HG03558 (cell line): ENCODE data around the gene CCDC7.
"Not testable (repeated sequence)": the region's sequence is repeated elsewhere in the genome, so short reads cannot be mapped to it uniquely, and the experiment has no call there.

Experiments used
- ATAC-seq: cut with Tn5 transposase; IDR thresholded peaks from one replicate; pipeline ENCODE4 v1.9.1; 2021; ENCODE audit warnings: moderate number of reproducible peaks; ENCODE audit not compliant: unreplicated experiment; ENCODE audit errors: extremely low read depth

The CCDC7 gene

DNA sequence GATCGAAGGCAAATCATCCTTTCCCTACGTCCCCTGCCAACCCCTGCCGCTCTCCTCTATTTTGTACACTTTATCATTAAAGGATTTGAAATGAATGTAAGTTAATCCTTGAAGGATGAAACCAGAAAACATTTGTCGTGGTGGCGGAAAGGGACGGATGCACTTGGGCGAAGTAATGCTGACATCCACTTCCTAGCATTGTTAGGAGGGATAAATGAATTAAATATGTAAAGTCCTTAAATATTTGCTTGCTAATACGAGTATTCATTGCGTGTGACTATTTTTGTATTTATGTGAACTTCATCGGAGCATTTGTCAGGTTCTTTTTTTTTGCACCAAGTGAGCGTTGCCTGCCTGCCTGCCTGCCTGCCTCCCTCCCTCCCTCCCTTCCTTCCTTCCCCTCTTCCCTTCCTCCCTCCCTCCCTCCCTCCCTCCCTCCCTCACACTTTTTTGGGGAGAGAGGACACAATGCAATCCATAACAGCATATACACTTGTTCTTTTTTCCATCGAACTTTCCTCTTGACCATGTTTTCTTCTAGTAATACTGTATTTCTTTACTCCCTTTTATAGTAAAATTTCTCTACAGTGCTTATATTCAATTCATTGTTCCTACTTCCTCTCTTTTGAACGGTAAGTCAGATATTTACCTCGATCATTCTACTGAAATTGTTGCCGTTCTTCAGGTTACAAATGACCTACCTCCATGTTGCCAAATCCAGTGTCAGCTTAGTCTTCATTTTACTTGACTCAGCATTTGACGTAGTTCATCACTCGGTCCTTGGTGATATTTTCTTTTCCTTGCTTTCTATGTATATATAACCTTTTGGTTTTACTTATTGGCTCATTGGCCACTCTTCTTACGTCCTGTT, 831 bp downstream of the CCDC7 start:
- ATAC-seq: no peak

DNA sequence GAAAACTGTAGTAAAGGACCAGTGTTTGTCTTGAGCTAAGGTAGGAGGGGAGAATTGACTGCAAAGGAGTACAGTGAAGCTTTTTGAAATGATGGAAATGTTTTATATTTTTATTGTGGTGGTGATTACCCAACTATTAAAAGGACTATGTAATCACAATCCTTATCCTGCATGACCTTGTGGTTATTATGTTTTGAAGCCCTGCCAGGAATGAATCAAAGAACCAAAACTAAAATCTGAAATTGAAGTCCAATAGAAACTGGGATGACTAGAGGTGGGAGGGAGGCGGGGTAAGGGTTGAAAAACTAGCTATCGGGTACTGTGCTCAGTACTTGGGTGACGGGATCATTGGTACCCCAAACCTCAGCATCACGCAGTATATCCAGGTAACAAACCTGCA, 8.2 kb downstream of the CCDC7 start:
- no peak for ATAC-seq

DNA sequence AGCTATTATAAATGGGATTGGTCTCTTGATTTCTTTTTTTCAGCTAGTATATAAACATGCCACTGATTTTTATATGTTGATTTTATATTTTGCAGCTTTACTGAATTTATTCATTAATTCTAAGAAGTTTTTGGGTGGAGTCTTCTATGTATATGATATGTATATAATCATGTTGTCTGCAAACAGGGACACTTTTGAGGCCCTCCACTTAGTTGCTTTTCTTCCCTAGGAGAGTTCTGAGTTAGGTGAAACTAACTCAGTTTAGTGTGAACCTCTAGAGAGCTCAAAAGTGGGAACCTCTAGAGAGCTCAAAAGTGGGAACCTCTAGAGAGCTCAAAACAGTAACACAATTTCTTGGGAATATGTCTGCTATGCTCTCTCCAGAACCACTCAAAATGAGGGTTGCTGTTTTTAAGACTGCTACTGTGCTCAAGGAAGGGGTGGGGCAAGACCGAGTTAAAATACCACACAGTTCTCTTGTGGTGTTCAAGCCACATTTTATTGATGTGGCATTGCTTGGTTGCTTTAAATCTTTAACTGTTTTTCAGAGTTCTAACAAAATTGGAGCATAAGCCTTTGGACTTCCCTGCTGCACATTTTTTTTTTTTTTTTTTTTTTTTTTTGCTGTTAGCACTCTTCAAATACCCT, 13.2 kb downstream of the CCDC7 start:
- ATAC-seq: no peak

DNA sequence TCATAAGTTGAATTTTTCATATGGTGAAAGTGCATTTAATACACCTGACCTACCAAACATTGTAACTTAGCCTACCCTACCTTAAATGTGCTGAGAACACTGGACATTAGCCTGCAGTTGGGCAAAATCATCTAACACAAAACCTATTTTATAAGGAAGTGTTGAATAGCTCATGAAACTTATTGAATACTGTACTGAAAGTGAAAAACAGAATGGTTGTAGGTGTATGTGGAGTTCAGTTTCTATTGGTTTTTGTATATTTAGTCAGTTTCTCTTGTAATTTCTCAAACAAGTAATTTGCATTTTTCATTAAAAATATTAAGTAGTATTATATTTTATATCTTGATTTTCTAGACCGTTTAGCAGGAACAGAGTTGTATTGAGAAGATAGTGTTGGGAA, 15.3 kb downstream of the CCDC7 start:
- no peak for ATAC-seq

DNA sequence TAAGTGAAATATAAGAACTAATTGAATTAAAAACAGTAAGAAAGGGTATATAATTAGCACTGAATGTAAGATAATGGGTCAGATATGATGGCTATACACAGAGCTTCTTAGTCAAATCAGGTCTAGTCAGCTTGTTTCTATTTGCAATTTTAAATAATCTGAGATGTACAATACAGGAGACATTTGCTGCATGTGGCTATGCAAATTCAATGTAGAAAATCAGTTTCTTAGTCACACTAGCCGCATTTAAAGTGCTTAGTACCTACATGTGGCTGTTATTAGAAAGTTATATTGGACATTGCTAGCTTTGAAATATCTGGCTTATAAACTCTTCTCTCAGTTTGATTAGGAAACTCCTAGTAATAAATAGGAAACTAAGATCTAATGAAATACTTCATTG, 25.3 kb downstream of the CCDC7 start:
- no peak for ATAC-seq

DNA sequence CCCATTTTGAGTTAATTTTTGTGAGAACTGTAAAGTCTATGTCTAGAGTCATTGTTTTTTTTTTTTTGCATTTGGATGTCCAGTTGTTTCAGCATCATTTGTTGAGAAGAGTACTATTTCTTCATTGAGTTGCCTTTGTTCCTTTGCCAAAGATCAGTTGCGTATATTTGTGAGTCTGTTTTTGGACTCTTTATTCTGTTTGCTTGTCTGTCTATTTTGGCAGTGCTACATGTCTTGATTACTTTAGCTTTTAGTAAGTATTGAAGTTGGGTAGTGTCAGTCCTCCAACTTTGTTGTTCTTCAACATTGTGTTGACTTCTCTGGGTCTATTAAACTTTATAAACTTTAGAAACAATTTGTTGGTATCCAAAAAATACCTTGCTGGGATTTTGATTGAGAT, 31.6 kb downstream of the CCDC7 start:
- ATAC-seq: no peak

DNA sequence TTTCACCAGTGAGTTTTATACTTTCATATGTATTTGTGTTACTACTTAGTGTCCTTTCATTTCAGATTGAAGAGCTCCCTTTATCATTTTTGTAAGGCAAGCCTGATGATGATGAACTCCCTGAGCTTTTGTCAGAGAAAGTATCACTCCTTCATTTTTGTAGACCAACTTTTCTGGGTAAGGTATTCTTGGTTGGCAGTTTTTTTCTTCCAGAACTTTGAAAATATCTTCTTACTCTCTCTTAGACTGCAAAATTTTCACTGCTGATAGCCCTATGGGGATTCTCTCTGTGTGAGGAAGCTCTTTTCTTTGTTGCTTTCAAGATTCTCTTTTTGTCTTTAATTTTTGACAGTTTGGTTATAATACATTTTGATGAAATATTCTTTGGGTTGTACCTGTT, 35.7 kb downstream of the CCDC7 start:
- no peak for ATAC-seq

DNA sequence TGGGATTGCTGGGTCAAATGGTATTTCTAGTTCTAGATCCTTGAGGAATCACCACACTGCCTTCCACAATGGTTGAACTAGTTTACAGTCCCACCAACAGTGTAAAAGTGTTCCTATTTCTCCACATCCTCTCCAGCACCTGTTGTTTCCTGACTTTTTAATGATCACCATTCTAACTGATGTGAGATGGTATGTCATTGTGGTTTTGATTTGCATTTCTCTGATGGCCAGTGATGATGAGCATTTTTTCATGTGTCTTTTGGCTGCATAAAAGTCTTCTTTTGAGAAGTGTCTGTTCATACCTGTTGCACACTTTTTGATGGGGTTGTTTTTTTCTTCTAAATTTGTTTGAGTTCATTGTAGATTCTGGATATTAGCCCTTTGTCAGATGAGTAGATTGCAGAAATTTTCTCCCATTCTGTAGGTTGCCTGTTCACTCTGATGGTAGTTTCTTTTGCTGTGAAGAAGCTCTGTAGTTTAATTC, 37.1 kb downstream of the CCDC7 start:
- not testable (repeated sequence) for ATAC-seq

DNA sequence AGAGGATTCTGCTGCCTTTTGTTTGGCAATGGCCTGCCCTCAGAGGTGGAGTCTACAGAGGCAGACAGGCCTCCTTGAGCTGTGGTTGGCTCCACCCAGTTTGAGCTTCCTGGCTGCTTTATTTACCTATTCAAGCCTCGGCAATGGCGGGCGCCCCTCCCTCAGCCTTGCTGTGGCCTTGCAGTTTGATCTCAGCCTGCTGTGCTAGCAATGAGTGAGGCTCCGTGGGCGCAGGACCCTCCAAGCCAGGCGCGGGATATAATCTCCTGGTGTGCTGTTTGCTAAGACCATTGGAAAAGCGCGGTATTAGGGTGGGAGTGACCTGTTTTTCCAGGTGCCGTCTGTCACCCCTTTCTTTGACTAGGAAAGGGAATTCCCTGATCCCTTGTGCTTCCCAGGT, 42.1 kb downstream of the CCDC7 start:
- not testable (repeated sequence) for ATAC-seq

DNA sequence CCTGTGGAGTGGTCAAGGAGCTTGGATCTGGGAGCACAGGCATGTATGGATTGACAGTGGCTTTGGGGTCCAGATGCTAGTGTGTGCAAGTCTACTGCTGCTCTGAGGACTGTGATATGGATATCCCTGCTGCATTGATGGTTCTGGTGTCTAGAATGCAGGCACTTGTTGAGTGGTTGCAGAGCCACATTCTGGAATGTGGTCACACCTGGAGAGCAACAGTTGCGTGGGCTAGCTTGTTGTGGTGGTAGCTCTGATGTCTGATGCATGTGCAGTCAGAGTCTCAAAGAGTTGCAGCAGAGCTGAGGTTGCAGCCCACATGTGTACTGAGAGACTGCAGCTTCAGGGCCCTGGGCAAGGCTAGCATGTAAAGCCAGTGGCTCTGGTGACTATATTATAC, 43.2 kb downstream of the CCDC7 start:
- no peak for ATAC-seq

DNA sequence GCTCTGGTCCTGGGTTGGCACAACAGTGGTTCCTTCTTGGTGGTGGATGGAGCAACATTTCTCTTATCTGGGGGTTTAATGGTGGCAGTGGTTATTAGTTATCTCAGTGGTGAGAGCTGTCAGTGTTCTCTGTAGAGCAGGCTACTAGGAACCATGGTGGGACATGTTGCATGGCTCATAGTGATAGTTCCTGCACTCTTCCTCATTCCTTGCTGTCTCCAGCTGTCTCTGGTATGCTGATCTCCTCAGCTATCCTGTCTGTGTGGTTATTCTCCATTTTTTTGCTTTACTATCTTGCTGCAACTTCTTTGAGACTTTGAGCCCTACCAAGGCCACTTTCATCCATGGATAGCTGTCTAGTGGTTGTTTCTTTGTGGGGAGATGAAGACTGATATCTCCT, 44.0 kb downstream of the CCDC7 start:
- no peak for ATAC-seq

DNA sequence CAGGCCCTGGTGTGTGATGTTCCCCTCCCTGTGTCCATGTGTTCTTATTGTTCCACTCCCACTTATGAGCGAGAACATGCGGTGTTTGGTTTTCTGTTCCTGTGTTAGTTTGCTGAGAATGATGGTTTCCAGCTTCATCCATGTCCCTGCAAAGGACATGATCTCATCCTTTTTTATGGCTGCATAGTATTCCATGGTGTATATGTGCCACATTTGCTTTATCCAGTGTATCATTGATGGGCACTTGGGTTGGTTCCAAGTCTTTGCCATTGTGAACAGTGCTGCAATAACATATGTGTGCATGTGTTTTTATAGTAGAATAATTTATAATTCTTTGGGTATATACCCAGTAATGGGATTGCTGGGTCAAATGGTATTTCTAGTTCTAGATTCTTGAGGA, 48.6 kb downstream of the CCDC7 start:
- not testable (repeated sequence) for ATAC-seq

DNA sequence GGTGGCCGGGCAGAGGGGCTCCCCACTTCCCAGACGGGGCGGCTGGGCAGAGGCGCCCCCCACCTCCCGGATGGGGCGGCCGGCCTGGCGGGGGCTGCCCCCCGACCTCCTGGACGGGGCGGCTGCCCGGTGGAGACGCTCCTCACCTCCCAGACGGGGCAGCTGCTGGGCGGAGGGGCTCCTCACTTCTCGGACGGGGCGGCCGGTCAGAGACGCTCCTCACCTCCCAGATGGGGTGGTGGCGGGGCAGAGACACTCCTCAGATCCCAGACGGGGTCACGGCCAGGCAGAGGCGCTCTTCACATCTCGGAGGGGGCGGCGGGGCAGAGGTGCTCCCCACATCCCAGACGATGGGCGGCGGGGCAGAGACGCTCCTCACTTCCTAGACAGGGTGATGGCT, 54.2 kb downstream of the CCDC7 start:
- not testable (repeated sequence) for ATAC-seq

DNA sequence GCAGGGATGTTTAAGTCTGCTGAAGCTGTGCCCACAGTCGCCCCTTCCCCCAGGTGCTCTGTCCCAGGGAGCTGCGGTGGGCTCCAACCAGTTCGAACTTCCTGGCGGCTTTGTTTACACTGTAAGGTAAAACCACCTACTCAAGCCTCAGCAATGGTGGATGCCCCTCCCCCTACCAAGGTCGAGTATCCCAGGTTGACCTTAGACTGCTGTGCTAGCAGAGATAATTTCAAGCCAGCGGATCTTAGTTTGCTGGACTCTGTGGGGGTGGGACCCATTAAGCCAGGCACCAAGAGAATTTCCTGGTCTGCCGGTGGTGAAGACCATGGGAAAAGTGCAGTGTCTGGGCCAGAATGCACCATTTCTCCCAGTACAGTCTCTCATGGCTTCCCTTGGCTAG, 56.0 kb downstream of the CCDC7 start:
- no peak for ATAC-seq

DNA sequence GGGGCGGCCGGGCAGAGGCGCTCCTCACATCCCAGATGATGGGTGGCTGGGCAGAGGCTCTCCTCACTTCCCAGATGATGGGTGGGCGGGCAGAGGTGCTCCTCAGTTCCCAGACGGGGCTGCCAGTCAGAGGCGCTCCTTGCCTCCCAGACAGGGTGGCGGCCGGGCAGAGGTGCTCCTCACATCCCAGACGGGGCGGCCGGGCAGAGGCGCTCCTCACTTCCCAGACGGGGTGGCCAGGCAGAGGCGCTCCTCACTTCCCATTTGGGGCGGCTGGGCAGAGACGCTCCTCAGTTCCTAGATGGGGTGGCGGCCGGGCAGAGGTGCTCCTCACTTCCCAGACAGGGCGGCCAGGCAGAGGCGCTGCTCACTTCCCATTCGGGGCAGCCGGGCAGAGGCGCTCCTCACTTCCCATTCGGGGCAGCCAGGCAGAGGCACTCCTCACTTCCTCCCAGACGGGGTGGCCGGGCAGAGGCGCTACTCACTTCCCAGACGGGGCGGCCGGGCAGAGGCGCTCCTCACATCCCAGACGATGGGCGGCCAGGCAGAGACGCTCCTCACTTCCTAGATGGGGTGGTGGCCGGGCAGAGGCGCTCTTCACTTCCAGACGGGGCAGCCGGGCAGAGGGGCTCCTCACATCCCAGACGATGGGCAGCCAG, 60.0 kb downstream of the CCDC7 start:
- ATAC-seq: not testable (repeated sequence)

DNA sequence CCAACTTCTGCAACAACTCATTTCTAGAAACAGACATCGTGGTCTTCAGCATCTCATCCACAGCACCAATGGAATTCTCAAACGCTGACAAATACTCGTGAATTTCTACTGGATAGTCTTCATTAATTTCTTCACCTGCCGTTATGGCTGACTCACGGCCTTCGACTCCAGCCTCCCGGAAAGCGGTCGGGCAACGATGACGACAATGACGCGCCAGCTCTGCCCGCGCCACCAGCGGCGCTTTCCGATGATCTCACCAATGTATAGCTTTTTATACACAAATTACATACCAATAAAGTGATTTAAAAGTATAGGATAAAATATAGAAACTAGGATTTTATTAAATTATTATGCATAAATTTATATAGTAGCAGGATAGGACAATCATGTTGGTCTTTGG, 65.7 kb downstream of the CCDC7 start:
- ATAC-seq: no peak

DNA sequence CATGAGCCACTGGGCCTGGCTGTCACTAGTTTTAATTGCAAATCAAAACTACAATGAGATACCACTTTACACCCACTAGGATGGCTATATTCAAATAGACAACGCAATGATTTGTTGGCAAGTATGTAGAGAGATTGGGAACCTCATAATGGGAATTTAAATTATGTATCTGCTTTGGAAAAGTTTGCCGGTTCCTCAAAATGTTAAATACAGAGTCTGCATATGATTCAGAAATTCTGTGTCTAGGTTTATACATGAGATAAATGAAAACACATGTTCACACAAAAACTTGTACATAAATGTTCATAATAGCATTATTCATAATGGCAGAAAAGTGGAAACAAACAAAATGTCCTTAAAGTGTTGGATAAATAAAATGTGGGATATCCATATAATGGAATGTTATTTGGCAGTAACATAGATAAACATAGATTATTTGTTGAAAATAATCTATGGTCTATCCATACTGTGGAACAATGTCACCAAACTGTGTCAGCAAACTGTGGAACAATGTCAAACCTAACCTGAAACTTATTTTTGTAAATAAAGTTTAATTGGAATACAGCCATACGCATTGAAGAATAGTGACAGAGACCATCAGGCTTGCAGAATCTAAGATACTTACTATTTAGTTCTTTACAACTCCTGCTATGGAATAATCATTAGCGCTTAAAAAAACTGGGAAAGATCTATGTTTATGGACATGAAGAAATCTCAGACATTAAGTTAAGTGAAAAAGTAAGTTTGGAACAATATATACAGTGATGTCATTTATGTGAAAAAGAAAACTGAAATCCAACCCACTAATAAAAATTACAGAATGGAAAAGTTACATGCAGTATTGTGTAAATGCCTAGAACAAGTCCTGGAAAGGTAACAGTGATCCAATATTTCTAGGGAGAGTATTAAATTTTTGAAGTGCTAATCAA, 70.9 kb downstream of the CCDC7 start:
- ATAC-seq: no peak

DNA sequence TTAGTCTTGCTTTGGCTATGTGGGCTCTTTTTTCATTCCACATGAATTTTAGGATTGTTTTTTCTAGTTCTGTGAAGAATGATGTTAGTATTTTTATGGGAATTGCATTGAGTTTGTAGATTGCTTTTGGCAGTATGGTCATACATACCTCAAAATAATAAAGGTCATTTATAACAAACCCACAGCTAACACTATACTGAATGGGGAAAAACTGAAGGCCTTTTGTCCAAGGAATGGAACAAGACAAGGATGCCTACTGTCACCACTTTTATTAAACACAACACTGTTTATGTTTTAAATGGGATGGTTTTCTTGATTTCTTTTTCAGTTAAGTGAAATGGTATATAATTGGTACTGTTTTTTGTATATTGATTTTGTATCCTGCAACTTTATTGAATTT, 84.3 kb downstream of the CCDC7 start:
- no peak for ATAC-seq

DNA sequence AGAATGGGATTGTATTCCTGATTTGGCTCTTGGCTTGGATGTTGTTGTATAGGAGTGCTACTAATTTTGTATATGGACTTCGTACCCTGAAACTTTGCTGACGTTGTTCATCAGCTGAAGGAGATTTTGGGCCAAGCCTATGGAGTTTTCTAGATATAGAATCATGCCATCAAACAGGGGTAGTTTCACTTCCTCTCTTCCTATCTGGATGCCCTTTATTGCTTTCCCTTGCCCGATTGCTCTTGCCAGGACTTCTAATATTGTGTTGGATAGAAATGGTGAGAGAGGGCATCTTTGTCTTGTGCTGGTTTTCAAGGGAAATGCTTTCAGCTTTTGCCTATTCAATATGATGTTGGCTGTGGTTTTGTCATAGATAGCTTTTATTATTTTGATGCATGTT, 92.3 kb downstream of the CCDC7 start:
- no peak for ATAC-seq
